GM12801 (cell line): Measurements from ENCODE around the gene FOSL2.

Experiments used
- CTCF ChIP-seq: IDR thresholded peaks from one replicate; pipeline ENCODE4 v1.5.1; 2011; ENCODE audit warnings: control low read depth; ENCODE audit not compliant: insufficient read length; ENCODE audit errors: extremely low read depth

The FOSL2 gene

GRCh38 chr2:28401411-28401810, 8.8 kb downstream of the FOSL2 start:
- TF ChIP-seq CTCF: no peak

- no peak for TF ChIP-seq CTCF
Observed at GRCh38 chr2:28401948-28402550, 9.4 kb downstream of the FOSL2 start.

- no peak for TF ChIP-seq CTCF
Observed at GRCh38 chr2:28403370-28403956, 10.8 kb downstream of the FOSL2 start.

GRCh38 chr2:28404086-28404485, 11.4 kb downstream of the FOSL2 start:
- TF ChIP-seq CTCF: no peak

- TF ChIP-seq CTCF: no peak
Observed at GRCh38 chr2:28405537-28405936, 12.9 kb downstream of the FOSL2 start.

GRCh38 chr2:28406276-28407096, 13.8 kb downstream of the FOSL2 start:
- TF ChIP-seq CTCF: no peak

GRCh38 chr2:28407131-28407975, 14.7 kb downstream of the FOSL2 start:
- no peak for TF ChIP-seq CTCF
